ENCODE data around the gene TFAP2E.

Gene TFAP2E

GRCh38 chr1:35557118-35557610, 15.9 kb upstream of the TFAP2E start, which contains the start of gene KIAA0319L:
Gene KIAA0319L (minus strand): TSS chr1:35557403. CDS start chr1:35554491, 2,912 bp downstream.
- DNase-seq (ENCODE audit: low spot score): peak; percentile 90

GRCh38 chr1:35557611-35558373, 15.3 kb upstream of the TFAP2E start, which contains the start of gene NCDN:
Gene NCDN (plus strand): TSS chr1:35557799. CDS start chr1:35558191, 392 bp downstream.
- peak; percentile 96 for DNase-seq (ENCODE audit: low spot score)

GRCh38 chr1:35558374-35559316, 14.5 kb upstream of the TFAP2E start:
- peak; percentile 70 for DNase-seq (ENCODE audit: low spot score)

GRCh38 chr1:35559317-35559944, 13.7 kb upstream of the TFAP2E start:
- peak; percentile 75 for DNase-seq (ENCODE audit: low spot score)

GRCh38 chr1:35560256-35561225, 12.6 kb upstream of the TFAP2E start:
- peak; percentile 77 for DNase-seq (ENCODE audit: low spot score)

- no peak for DNase-seq (ENCODE audit: low spot score)
Measured at GRCh38 chr1:35561297-35561971, 11.7 kb upstream of the TFAP2E start.

GRCh38 chr1:35561972-35562680, 11.0 kb upstream of the TFAP2E start:
- DNase-seq (ENCODE audit: low spot score): no peak

- no peak for DNase-seq (ENCODE audit: low spot score)
Measured at GRCh38 chr1:35563166-35563565, 9.9 kb upstream of the TFAP2E start.

GRCh38 chr1:35564037-35564883, 8.9 kb upstream of the TFAP2E start:
- peak; percentile 80 for DNase-seq (ENCODE audit: low spot score)

GRCh38 chr1:35564884-35565741, 8.0 kb upstream of the TFAP2E start:
- DNase-seq (ENCODE audit: low spot score): no peak

- DNase-seq (ENCODE audit: low spot score): no peak
Measured at GRCh38 chr1:35565742-35566133, 7.4 kb upstream of the TFAP2E start.

- no peak for DNase-seq (ENCODE audit: low spot score)
Measured at GRCh38 chr1:35567947-35568558, 5.1 kb upstream of the TFAP2E start.

- peak; percentile 84 for DNase-seq (ENCODE audit: low spot score)
Measured at GRCh38 chr1:35568975-35569395, 4.1 kb upstream of the TFAP2E start.

- no peak for DNase-seq (ENCODE audit: low spot score)
Measured at GRCh38 chr1:35569936-35570335, 3.2 kb upstream of the TFAP2E start.

- DNase-seq (ENCODE audit: low spot score): no peak
Measured at GRCh38 chr1:35570589-35571137, 2.5 kb upstream of the TFAP2E start.

- no peak for DNase-seq (ENCODE audit: low spot score)
Measured at GRCh38 chr1:35571263-35571662, 1.9 kb upstream of the TFAP2E start.

- no peak for DNase-seq (ENCODE audit: low spot score)
Measured at GRCh38 chr1:35572296-35572695, 818 bp upstream of the TFAP2E start.
